ENCODE measurements around the gene PPP2R5E. TPM values are rescaled to one million over a fixed set of nuclear protein-coding genes. Genes with fewer than 3 reads are reported as not detected.

Gene PPP2R5E
- total and polyA plus RNA-seq, 7 experiments from 2014 or later, result 29.2 to 47.8 (median 37.5) TPM

GRCh38 chr14:63394432-63394831, 148.7 kb downstream of the PPP2R5E start:
- H3K36me3 ChIP-seq (ENCODE audit: control insufficient read depth in 2 of 3, insufficient read depth in 3 of 3, low read length in 3 of 3), result peaks cover 0 to 26% (median 6%) of the 10 kb centered on the region in 3 experiments
- H3K27ac ChIP-seq (ENCODE audit: low read depth, low read length), result no peak overlapping the region
- Mint-ChIP-seq H3K4me1 (peaks cover 0 to 6% (median 0%) of the 10 kb centered on the region in 7 donors), H3K27ac (peak overlapping the region in 3 of 9 donors; percentile 12 to 76 (median 59)), H3K4me3 (no peak overlapping the region), H3K36me3 (peaks cover 10 to 41% (median 28%) of the 10 kb centered on the region in 5 donors), H3K9me3 (peaks cover 0 to 6% (median 0%) of the 10 kb centered on the region in 11 donors), H3K27me3 (no peaks in the 10 kb centered on the region)
- H3K4me1 ChIP-seq (ENCODE audit: control insufficient read depth in 2 of 2, insufficient read depth in 2 of 2, low read length in 2 of 2), result no peaks in the 10 kb centered on the region
- no peaks in the 10 kb centered on the region for H3K9me3 ChIP-seq (ENCODE audit: control insufficient read depth in 2 of 3, low read length in 3 of 3)
- ChIA-PET POLR2A (no interaction called here), CTCF (no interaction called here)
- ATAC-seq (no peak), DNase-seq (no peak)
- no peaks in the 10 kb centered on the region for H3K27me3 ChIP-seq (ENCODE audit: control insufficient read depth in 2 of 2, insufficient read depth in 2 of 2, low read length in 2 of 2)
- intact Hi-C loops (cut with micrococcal nuclease), result no loop called here
- H3K4me3 ChIP-seq (ENCODE audit: low read length), result no peak overlapping the region

GRCh38 chr14:63393012-63393411, 150.2 kb downstream of the PPP2R5E start:
- CTCF ChIA-PET, result no interaction called here
- ATAC-seq (no peak), DNase-seq (no peak)
- Mint-ChIP-seq H3K36me3 (peaks cover 6 to 41% (median 24%) of the 10 kb centered on the region in 5 donors), H3K27me3 (no peaks in the 10 kb centered on the region), H3K9me3 (peaks cover 0 to 3% (median 0%) of the 10 kb centered on the region in 11 donors), H3K27ac (peak overlapping the region in 1 of 9 donors; percentile 8), H3K4me3 (no peak overlapping the region), H3K4me1 (peaks cover 0 to 5% (median 0%) of the 10 kb centered on the region in 7 donors)
- peaks cover 0 to 33% (median 6%) of the 10 kb centered on the region in 3 experiments for H3K36me3 ChIP-seq (ENCODE audit: control insufficient read depth in 2 of 3, insufficient read depth in 3 of 3, low read length in 3 of 3)
- no peak overlapping the region for H3K27ac ChIP-seq (ENCODE audit: low read depth, low read length)
- intact Hi-C loops (cut with micrococcal nuclease), result no loop called here
- H3K27me3 ChIP-seq (ENCODE audit: control insufficient read depth in 2 of 2, insufficient read depth in 2 of 2, low read length in 2 of 2), result no peaks in the 10 kb centered on the region
- H3K9me3 ChIP-seq (ENCODE audit: control insufficient read depth in 2 of 3, low read length in 3 of 3), result no peaks in the 10 kb centered on the region
- POLR2A ChIA-PET, result no interaction called here
- no peak overlapping the region for H3K4me3 ChIP-seq (ENCODE audit: low read length)
- no peaks in the 10 kb centered on the region for H3K4me1 ChIP-seq (ENCODE audit: control insufficient read depth in 2 of 2, insufficient read depth in 2 of 2, low read length in 2 of 2)

- no peak for ATAC-seq
- peaks cover 0 to 5% (median 0%) of the 10 kb centered on the region in 7 donors for H3K4me1 Mint-ChIP-seq
- DNase-seq, result no peak
- Histone ChIP-seq H3K4me1 (ENCODE audit: control insufficient read depth in 2 of 2, insufficient read depth in 2 of 2, low read length in 2 of 2) (no peaks in the 10 kb centered on the region), H3K27me3 (ENCODE audit: control insufficient read depth in 2 of 2, insufficient read depth in 2 of 2, low read length in 2 of 2) (no peaks in the 10 kb centered on the region), H3K36me3 (ENCODE audit: control insufficient read depth in 2 of 3, insufficient read depth in 3 of 3, low read length in 3 of 3) (peaks cover 0 to 39% (median 6%) of the 10 kb centered on the region in 3 experiments), H3K9me3 (ENCODE audit: control insufficient read depth in 2 of 3, low read length in 3 of 3) (no peaks in the 10 kb centered on the region), H3K4me3 (ENCODE audit: low read length) (no peak overlapping the region), H3K27ac (ENCODE audit: low read depth, low read length) (no peak overlapping the region)
- intact Hi-C loops (cut with micrococcal nuclease), result no loop called here
- peaks cover 11 to 47% (median 30%) of the 10 kb centered on the region in 5 donors for H3K36me3 Mint-ChIP-seq
- POLR2A ChIA-PET, result no interaction called here
- no peaks in the 10 kb centered on the region for H3K27me3 Mint-ChIP-seq
- H3K9me3 Mint-ChIP-seq, result peaks cover 0 to 3% (median 0%) of the 10 kb centered on the region in 11 donors
- H3K4me3 Mint-ChIP-seq, result no peak overlapping the region
- CTCF ChIA-PET, result no interaction called here
- no peak overlapping the region for H3K27ac Mint-ChIP-seq
These were observed 150.9 kb downstream of the PPP2R5E start for GRCh38 chr14:63392236-63392635.

- H3K27me3 Mint-ChIP-seq, result no peaks in the 10 kb centered on the region
- DNase-seq, result peak in 8 of 9 donors; percentile 4 to 52 (median 24)
- no peaks in the 10 kb centered on the region for H3K4me1 ChIP-seq (ENCODE audit: control insufficient read depth in 2 of 2, insufficient read depth in 2 of 2, low read length in 2 of 2)
- no peak overlapping the region for H3K4me3 ChIP-seq (ENCODE audit: low read length)
- intact Hi-C loops (cut with micrococcal nuclease), result loop anchor here (1.0 to 10.0 kb wide), 5 partner anchors 86 to 381 kb away; partner anchors contain the start of genes PPP2R5E (in 1 of the 2) and WDR89 (in 1 of the 2)
- POLR2A ChIA-PET, result no interaction called here
- H3K36me3 Mint-ChIP-seq, result peaks cover 12 to 67% (median 30%) of the 10 kb centered on the region in 5 donors
- H3K27ac Mint-ChIP-seq, result peak overlapping the region in 1 of 9 donors; percentile 43
- ATAC-seq, result peak; percentile 86
- peaks cover 0 to 49% (median 12%) of the 10 kb centered on the region in 3 experiments for H3K36me3 ChIP-seq (ENCODE audit: control insufficient read depth in 2 of 3, insufficient read depth in 3 of 3, low read length in 3 of 3)
- no peaks in the 10 kb centered on the region for H3K9me3 ChIP-seq (ENCODE audit: control insufficient read depth in 2 of 3, low read length in 3 of 3)
- H3K27ac ChIP-seq (ENCODE audit: low read depth, low read length), result no peak overlapping the region
- no peak overlapping the region for H3K4me3 Mint-ChIP-seq
- H3K27me3 ChIP-seq (ENCODE audit: control insufficient read depth in 2 of 2, insufficient read depth in 2 of 2, low read length in 2 of 2), result no peaks in the 10 kb centered on the region
- CTCF ChIA-PET, result interaction anchor here (0.6 to 1.7 kb wide), 6 partner anchors 8 to 381 kb away, joined by 3 to 20 read pairs (median 4); partner anchors contain the start of gene PPP2R5E
- peaks cover 0 to 1% (median 0%) of the 10 kb centered on the region in 11 donors for H3K9me3 Mint-ChIP-seq
- H3K4me1 Mint-ChIP-seq, result peaks cover 0 to 9% (median under 1%) of the 10 kb centered on the region in 7 donors
These were observed 154.3 kb downstream of the PPP2R5E start for GRCh38 chr14:63388766-63389431.

- H3K36me3 Mint-ChIP-seq, result peaks cover 12 to 63% (median 34%) of the 10 kb centered on the region in 5 donors
- no peak overlapping the region for H3K27ac ChIP-seq (ENCODE audit: low read depth, low read length)
- H3K9me3 ChIP-seq (ENCODE audit: control insufficient read depth in 2 of 3, low read length in 3 of 3), result no peaks in the 10 kb centered on the region
- no peaks in the 10 kb centered on the region for H3K27me3 ChIP-seq (ENCODE audit: control insufficient read depth in 2 of 2, insufficient read depth in 2 of 2, low read length in 2 of 2)
- no peaks in the 10 kb centered on the region for H3K27me3 Mint-ChIP-seq
- intact Hi-C loops (cut with micrococcal nuclease), result loop anchor here (2.0 to 10.0 kb wide), 4 partner anchors 87 to 253 kb away; partner anchors contain the start of genes PPP2R5E (in 1 of the 2) and WDR89 (in 1 of the 2)
- ChIA-PET CTCF (interaction anchor here (0.6 to 1.2 kb wide), 2 partner anchors 9 to 24 kb away, joined by 3 to 4 read pairs; no protein-coding TSS in a partner anchor), POLR2A (no interaction called here)
- H3K4me1 ChIP-seq (ENCODE audit: control insufficient read depth in 2 of 2, insufficient read depth in 2 of 2, low read length in 2 of 2), result peaks cover 0 to 5% of the 10 kb centered on the region in 2 donors
- DNase-seq, result no peak
- H3K27ac Mint-ChIP-seq, result peak overlapping the region in 1 of 9 donors; percentile 19
- no peak for ATAC-seq
- H3K36me3 ChIP-seq (ENCODE audit: control insufficient read depth in 2 of 3, insufficient read depth in 3 of 3, low read length in 3 of 3), result peaks cover 0 to 48% (median 16%) of the 10 kb centered on the region in 3 experiments
- peaks cover 0 to 13% (median 3%) of the 10 kb centered on the region in 7 donors for H3K4me1 Mint-ChIP-seq
- no peak overlapping the region for H3K4me3 ChIP-seq (ENCODE audit: low read length)
- H3K4me3 Mint-ChIP-seq, result no peak overlapping the region
- peaks cover 0 to 1% (median 0%) of the 10 kb centered on the region in 11 donors for H3K9me3 Mint-ChIP-seq
These were observed 155.5 kb downstream of the PPP2R5E start for GRCh38 chr14:63387711-63388110.

- H3K36me3 Mint-ChIP-seq, result peaks cover 20 to 68% (median 47%) of the 10 kb centered on the region in 5 donors
- peak overlapping the region in 6 of 9 donors; percentile 10 to 77 (median 34) for H3K27ac Mint-ChIP-seq
- H3K36me3 ChIP-seq (ENCODE audit: control insufficient read depth in 2 of 3, insufficient read depth in 3 of 3, low read length in 3 of 3), result peaks cover 7 to 69% (median 16%) of the 10 kb centered on the region in 3 experiments
- intact Hi-C loops (cut with micrococcal nuclease), result loop anchor here in 1 of 2 donors (10.0 kb wide), 1 partner anchor 91 kb away; no protein-coding TSS in a partner anchor
- DNase-seq (peak in 1 of 9 donors; percentile 23), ATAC-seq (peak; percentile 85)
- no peak overlapping the region for H3K27ac ChIP-seq (ENCODE audit: low read depth, low read length)
- POLR2A ChIA-PET, result no interaction called here
- H3K27me3 ChIP-seq (ENCODE audit: control insufficient read depth in 2 of 2, insufficient read depth in 2 of 2, low read length in 2 of 2), result no peaks in the 10 kb centered on the region
- CTCF ChIA-PET, result interaction anchor here (1.3 kb wide), 1 partner anchor 17 kb away, joined by 3 read pairs; no protein-coding TSS in a partner anchor
- no peaks in the 10 kb centered on the region for H3K9me3 ChIP-seq (ENCODE audit: control insufficient read depth in 2 of 3, low read length in 3 of 3)
- H3K4me1 ChIP-seq (ENCODE audit: control insufficient read depth in 2 of 2, insufficient read depth in 2 of 2, low read length in 2 of 2), result peaks cover 0 to 5% of the 10 kb centered on the region in 2 donors
- H3K4me1 Mint-ChIP-seq, result peaks cover 0 to 13% (median 3%) of the 10 kb centered on the region in 7 donors
- no peaks in the 10 kb centered on the region for H3K9me3 Mint-ChIP-seq
- no peaks in the 10 kb centered on the region for H3K27me3 Mint-ChIP-seq
- H3K4me3 ChIP-seq (ENCODE audit: low read length), result no peak overlapping the region
- peak overlapping the region in 1 of 10 donors; percentile 50 for H3K4me3 Mint-ChIP-seq
These were observed 159.3 kb downstream of the PPP2R5E start for GRCh38 chr14:63383776-63384367.
